Measurements from ENCODE around the gene TAOK1.

DNA sequence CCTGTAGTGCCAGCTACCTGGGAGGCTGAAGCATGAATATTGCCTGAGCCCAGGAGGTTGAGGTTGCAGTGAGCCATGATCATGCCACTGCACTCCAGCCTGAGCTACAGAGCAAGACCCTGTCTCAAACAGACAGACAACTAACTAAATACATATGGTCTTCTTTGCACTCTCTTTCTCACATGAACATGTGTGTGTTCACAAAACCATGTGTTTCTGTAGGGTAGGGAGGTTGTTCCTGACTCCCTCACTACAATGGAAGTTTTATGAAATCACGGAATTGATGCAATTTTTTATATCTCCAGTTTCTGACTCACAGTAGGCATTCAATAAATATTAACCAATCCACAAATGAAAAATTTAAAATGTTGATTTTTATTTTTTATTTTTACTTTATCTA lies 128.2 kb downstream of the TAOK1 start:
- TF ChIP-seq, protein P1, sequence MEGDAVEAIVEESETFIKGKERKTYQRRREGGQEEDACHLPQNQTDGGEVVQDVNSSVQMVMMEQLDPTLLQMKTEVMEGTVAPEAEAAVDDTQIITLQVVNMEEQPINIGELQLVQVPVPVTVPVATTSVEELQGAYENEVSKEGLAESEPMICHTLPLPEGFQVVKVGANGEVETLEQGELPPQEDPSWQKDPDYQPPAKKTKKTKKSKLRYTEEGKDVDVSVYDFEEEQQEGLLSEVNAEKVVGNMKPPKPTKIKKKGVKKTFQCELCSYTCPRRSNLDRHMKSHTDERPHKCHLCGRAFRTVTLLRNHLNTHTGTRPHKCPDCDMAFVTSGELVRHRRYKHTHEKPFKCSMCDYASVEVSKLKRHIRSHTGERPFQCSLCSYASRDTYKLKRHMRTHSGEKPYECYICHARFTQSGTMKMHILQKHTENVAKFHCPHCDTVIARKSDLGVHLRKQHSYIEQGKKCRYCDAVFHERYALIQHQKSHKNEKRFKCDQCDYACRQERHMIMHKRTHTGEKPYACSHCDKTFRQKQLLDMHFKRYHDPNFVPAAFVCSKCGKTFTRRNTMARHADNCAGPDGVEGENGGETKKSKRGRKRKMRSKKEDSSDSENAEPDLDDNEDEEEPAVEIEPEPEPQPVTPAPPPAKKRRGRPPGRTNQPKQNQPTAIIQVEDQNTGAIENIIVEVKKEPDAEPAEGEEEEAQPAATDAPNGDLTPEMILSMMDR (conservative IDR thresholded peaks at IDR 0.05; ENCODE audit: low read length), result no peak
- TF ChIP-seq EZH2phosphoT487 (IDR thresholded peaks at IDR 0.05; ENCODE audit: borderline replicate concordance), result no peak
